Right renal cortex interstitium (tissue), 3 donors: Measurements from ENCODE around the gene TXNDC11. TPM values are rescaled to one million over a fixed set of nuclear protein-coding genes. Genes with fewer than 3 reads are reported as not detected.

Experiments
- DNase-seq, 3 donors: peaks; one replicate each; pipeline ENCODE4 v3.0.0-alpha.2; 2013; ENCODE audit warnings: low read depth in 3 of 3, low spot score in 2 of 3
- polyA plus RNA-seq, 3 donors: library from polyadenylated mRNA; unstranded; fragments of 120-200 nt; gene quantifications; one replicate each; pipeline ENCODE4 v1.2.1, GENCODE V29; 2013; ENCODE audit not compliant: insufficient read length in 3 of 3

The TXNDC11 gene
- polyA plus RNA-seq, 3 donors = 40.2 to 42.1 (median 40.5) TPM

GRCh38 chr16:11665071-11665491 is 77.6 kb downstream of the TXNDC11 start:
- no peak for DNase-seq

- DNase-seq = no peak
Observed at GRCh38 chr16:11662582-11662981, 80.1 kb downstream of the TXNDC11 start.

- DNase-seq = no peak
Observed at GRCh38 chr16:11660565-11660964, 82.1 kb downstream of the TXNDC11 start.

- no peak for DNase-seq
Observed at GRCh38 chr16:11658896-11659708, 83.6 kb downstream of the TXNDC11 start.

GRCh38 chr16:11657556-11657955 is 85.1 kb downstream of the TXNDC11 start:
- DNase-seq = no peak

GRCh38 chr16:11655655-11656054 is 87.0 kb downstream of the TXNDC11 start:
- DNase-seq = no peak

GRCh38 chr16:11651796-11652195 is 90.9 kb downstream of the TXNDC11 start:
- DNase-seq = no peak

GRCh38 chr16:11650641-11651591 is 91.7 kb downstream of the TXNDC11 start:
- DNase-seq = no peak

GRCh38 chr16:11649276-11649675 is 93.4 kb downstream of the TXNDC11 start:
- no peak for DNase-seq

GRCh38 chr16:11642765-11643116 is 99.9 kb downstream of the TXNDC11 start:
- no peak for DNase-seq

- no peak for DNase-seq
Observed at GRCh38 chr16:11640987-11641817, 101.5 kb downstream of the TXNDC11 start.

- no peak for DNase-seq
Observed at GRCh38 chr16:11639925-11640899, 102.4 kb downstream of the TXNDC11 start.

GRCh38 chr16:11639008-11639562 is 103.6 kb downstream of the TXNDC11 start:
- DNase-seq = no peak

GRCh38 chr16:11638140-11638539 is 104.5 kb downstream of the TXNDC11 start:
- DNase-seq = no peak

- DNase-seq = no peak
Observed at GRCh38 chr16:11637320-11637719, 105.3 kb downstream of the TXNDC11 start.

- DNase-seq = no peak
Observed at GRCh38 chr16:11636172-11636721, 106.4 kb downstream of the TXNDC11 start.

GRCh38 chr16:11635679-11636171 is 106.9 kb downstream of the TXNDC11 start:
- DNase-seq = no peak

- no peak for DNase-seq
Observed at GRCh38 chr16:11635113-11635652, 107.5 kb downstream of the TXNDC11 start.
